Measurements from ENCODE around the gene NEURL2.

The NEURL2 gene

GRCh38 chr20:45841407-45842129, 49.4 kb downstream of the NEURL2 start:
- no peak for DNase-seq (ENCODE audit: low read depth)

- DNase-seq (ENCODE audit: low read depth) = no peak
Measured at GRCh38 chr20:45840700-45841198, 50.3 kb downstream of the NEURL2 start.

Measured in activated T-cell treated with anti-CD3 and anti-CD28 coated beads for 1 hour (primary cell).